ENCODE results near the gene ATP8A1. TPM values are rescaled to one million over a fixed set of nuclear protein-coding genes. Genes with fewer than 3 reads are reported as not detected.

The ATP8A1 gene
- total RNA-seq, 2 donors from 2014 or later, result 37.4 to 70.9 TPM

DNA sequence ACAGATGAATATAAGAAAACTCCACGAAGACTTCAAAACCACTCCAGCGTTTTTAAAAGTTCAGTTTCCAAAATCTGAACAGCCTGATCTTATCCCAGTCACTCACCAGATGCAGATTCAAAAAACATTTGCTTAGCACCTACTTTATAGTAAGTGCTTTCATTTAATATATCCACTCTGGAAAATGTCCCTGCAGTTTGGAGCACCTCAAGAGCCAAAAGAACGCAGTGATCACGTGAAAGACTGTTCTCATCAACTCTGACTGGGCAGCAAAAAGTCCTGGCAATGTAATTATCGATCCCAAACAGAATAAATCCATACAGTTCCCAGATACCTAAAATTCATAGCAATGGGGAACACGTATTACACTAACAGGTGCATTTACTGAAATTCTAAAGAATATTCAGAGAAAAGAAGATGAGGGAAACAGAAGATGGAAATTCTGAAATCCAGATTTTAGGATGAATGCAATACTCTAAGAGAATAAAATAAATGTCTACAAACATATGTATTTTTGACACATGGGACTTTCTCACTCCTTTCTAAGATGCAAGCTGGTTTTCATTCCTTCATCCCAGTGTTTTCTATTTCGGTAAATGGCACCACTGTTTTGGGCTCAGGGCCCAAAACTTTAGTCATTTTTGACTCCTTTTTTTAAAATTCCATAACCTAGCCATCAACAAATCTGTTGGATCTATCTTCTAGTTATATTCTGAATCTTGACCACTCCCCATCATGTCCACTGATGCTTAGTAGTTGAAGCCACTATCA, 13.9 kb downstream of the ATP8A1 start:
- no peak overlapping the region for H3K4me3 ChIP-seq
- no peak overlapping the region for H3K27ac ChIP-seq
- no peak for TF ChIP-seq POLR2A (IDR thresholded peaks at IDR 0.05)
- TF ChIP-seq, protein P1, sequence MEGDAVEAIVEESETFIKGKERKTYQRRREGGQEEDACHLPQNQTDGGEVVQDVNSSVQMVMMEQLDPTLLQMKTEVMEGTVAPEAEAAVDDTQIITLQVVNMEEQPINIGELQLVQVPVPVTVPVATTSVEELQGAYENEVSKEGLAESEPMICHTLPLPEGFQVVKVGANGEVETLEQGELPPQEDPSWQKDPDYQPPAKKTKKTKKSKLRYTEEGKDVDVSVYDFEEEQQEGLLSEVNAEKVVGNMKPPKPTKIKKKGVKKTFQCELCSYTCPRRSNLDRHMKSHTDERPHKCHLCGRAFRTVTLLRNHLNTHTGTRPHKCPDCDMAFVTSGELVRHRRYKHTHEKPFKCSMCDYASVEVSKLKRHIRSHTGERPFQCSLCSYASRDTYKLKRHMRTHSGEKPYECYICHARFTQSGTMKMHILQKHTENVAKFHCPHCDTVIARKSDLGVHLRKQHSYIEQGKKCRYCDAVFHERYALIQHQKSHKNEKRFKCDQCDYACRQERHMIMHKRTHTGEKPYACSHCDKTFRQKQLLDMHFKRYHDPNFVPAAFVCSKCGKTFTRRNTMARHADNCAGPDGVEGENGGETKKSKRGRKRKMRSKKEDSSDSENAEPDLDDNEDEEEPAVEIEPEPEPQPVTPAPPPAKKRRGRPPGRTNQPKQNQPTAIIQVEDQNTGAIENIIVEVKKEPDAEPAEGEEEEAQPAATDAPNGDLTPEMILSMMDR (IDR thresholded peaks at IDR 0.05), result no peak
- H3K9me3 ChIP-seq, result no peaks in the 10 kb centered on the region
- no peaks in the 10 kb centered on the region for H3K27me3 ChIP-seq
- H3K36me3 ChIP-seq (replicated peaks in 1 of 2; ENCODE audit: insufficient read depth in 1 of 2, low read depth in 2 of 2), result no peaks in the 10 kb centered on the region
- intact Hi-C loops (cut with DNase I), result no loop called here
- ATAC-seq (no peak), DNase-seq (no peak)
- 95 to 97% methylated on average over 7 of the region's 7 CpGs for WGBS, 2 donors
- H3K4me1 ChIP-seq, result peaks cover 4% of the 10 kb centered on the region

DNA sequence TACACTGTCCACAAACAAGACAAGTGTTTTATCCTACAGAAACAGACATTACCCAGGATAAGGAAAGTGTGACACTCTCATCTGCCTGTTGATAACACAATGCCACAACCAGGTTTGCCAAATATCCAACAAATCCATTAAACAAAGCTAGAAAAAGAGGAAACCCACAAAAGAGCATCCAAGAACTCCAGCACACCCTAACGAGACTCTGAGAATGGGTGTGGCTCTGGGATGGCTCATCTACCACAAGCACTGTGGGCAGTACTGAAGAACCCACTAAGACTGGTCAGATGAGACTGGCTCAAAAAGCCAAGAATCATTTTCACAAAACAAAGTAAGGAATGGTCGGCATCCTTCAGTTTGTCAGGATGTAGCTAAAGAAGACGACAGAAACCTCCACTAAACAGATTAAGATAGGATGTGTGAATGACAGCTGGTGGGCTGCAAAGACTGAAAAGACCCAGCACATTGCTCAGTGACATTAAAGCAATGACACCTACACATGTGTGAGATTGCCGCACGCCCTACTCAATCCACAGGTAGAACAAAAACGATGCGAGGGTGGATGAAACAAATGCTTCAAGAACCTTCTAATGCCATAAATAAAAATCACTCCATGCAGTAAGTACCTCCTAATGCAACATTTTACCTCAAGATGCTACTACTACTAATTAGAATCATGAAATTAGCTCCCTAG, 14.7 kb downstream of the ATP8A1 start:
- WGBS, 2 donors, result 89 to 91% methylated on average over 7 of the region's 7 CpGs
- TF ChIP-seq POLR2A (IDR thresholded peaks at IDR 0.05), result no peak
- TF ChIP-seq, protein P1 (IDR thresholded peaks at IDR 0.05), result no peak
- DNase-seq (no peak), ATAC-seq (no peak)
- Histone ChIP-seq H3K4me3 (no peak overlapping the region), H3K27ac (no peak overlapping the region), H3K36me3 (replicated peaks in 1 of 2; ENCODE audit: insufficient read depth in 1 of 2, low read depth in 2 of 2) (no peaks in the 10 kb centered on the region), H3K9me3 (no peaks in the 10 kb centered on the region), H3K4me1 (peaks cover 4% of the 10 kb centered on the region), H3K27me3 (no peaks in the 10 kb centered on the region)
- intact Hi-C loops (cut with DNase I), result no loop called here

DNA sequence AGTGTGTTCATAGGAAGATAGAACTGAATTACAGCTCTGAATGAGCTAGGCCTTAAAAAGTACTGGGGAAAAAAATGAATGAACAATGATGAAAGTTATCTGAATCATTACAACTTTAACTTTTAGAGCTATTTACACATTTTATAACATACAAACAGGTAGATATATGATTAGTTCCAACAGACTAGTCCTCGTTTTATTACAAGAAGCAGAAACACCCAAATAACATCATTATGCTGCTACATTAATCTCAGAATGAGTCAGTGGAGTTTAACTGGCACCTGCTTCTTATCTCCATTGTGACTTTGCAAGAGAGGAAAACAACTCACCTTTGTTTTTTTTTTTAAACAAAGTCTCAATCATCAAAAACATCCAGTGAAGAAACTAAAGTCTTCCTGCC, 15.2 kb downstream of the ATP8A1 start:
- no peak for ATAC-seq
- no peak for TF ChIP-seq POLR2A (IDR thresholded peaks at IDR 0.05)
- TF ChIP-seq, protein P1 (IDR thresholded peaks at IDR 0.05), result no peak
- Histone ChIP-seq H3K4me3 (no peak overlapping the region), H3K9me3 (no peaks in the 10 kb centered on the region), H3K27me3 (no peaks in the 10 kb centered on the region), H3K36me3 (replicated peaks in 1 of 2; ENCODE audit: insufficient read depth in 1 of 2, low read depth in 2 of 2) (no peaks in the 10 kb centered on the region), H3K4me1 (peaks cover 4% of the 10 kb centered on the region), H3K27ac (no peak overlapping the region)
- intact Hi-C loops (cut with DNase I), result no loop called here
- no peak for DNase-seq
- 36 to 39% methylated on average over 1 of the region's 1 CpG for WGBS, 2 donors

DNA sequence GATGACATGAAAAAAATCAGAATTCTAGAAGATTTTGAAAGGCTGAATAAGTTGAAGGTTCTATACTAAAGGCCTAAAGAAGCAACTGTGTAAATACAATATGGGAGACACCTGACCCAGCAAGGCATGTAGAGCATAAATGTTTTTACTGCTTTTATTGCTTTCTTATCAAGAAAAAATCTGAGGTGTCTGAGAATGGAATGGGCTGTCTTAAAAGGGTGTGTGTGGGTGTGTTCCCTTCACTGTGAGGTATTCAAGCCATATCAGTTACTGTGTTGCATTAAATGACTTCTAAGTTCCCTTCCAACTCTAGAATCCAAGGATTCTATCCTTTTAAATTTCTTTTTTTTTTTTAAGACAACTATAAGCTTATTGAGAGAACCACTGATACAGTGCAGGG, 15.7 kb downstream of the ATP8A1 start:
- peaks cover 4% of the 10 kb centered on the region for H3K4me1 ChIP-seq
- no peaks in the 10 kb centered on the region for H3K36me3 ChIP-seq (replicated peaks in 1 of 2; ENCODE audit: insufficient read depth in 1 of 2, low read depth in 2 of 2)
- no peak overlapping the region for H3K4me3 ChIP-seq
- H3K27me3 ChIP-seq, result no peaks in the 10 kb centered on the region
- DNase-seq (no peak), ATAC-seq (no peak)
- H3K9me3 ChIP-seq, result no peaks in the 10 kb centered on the region
- intact Hi-C loops (cut with DNase I), result no loop called here
- no peak overlapping the region for H3K27ac ChIP-seq
- no peak for TF ChIP-seq POLR2A (IDR thresholded peaks at IDR 0.05)
- TF ChIP-seq, protein P1 (IDR thresholded peaks at IDR 0.05), result no peak

All from body of pancreas (tissue), 4 donors.